Measurements from ENCODE around the gene DOCK2.

The DOCK2 gene

DNA sequence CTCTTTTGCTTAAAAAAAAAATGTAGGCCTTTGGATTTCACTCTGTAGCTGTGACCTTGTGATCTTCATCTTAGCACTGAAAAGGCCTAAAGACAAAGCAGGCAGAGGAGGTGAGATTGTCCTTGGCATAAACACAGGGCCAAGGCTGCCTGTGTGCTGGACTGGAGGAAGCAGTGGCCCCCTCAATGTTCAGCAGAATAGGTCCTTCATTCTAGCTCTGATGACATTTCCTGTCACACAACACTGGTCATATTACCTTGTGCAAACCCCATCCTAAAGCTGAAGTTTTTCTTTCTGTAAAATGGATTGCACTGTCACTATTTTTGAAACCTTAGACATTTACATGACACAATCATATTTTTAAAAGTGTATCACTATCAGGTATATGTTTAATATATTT, 195.8 kb downstream of the DOCK2 start:
- DNase-seq: peak in 1 of 2 experiments; percentile 7

DNA sequence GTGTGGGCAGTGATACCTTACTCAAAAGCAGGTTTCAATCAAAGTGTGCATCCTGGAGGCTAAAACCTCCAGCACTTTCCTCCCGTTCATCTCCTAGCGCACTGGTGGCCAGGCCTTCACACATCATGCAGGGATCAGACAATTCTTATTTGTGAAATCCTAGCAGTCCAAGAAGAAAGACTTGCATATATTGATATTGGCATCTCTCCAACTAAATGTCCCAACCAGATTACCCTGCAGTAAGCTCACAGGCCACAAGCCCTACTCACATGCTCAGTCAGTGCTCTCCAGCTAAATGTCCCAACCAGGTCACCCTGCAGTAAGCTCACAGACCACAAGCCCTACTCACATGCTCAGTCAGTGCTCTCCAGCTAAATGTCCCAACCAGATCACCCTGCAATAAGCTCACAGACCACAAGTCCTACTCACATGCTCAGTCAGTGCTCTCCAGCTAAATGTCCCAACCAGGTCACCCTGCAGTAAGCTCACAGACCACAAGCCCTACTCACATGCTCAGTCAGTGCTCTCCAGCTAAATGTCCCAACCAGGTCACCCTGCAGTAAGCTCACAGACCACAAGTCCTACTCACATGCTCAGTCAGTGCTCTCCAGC, 196.7 kb downstream of the DOCK2 start:
- peak; percentile 35 to 38 for DNase-seq

DNA sequence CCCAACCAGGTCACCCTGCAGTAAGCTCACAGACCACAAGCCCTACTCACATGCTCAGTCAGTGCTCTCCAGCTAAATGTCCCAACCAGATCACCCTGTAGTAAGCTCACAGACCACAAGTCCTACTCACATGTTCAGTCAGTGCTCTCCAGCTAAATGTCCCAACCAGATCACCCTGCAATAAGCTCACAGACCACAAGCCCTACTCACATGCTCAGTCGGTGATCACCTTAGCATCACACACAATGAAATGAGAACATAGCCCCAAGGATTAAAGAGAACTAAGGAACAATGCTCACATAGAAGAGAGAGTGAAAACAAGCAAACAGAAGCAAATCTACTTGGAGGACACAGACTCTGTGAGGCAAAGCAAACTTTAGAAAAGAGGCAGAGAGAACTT, 197.5 kb downstream of the DOCK2 start:
- DNase-seq: peak in 1 of 2 experiments; percentile 19

DNA sequence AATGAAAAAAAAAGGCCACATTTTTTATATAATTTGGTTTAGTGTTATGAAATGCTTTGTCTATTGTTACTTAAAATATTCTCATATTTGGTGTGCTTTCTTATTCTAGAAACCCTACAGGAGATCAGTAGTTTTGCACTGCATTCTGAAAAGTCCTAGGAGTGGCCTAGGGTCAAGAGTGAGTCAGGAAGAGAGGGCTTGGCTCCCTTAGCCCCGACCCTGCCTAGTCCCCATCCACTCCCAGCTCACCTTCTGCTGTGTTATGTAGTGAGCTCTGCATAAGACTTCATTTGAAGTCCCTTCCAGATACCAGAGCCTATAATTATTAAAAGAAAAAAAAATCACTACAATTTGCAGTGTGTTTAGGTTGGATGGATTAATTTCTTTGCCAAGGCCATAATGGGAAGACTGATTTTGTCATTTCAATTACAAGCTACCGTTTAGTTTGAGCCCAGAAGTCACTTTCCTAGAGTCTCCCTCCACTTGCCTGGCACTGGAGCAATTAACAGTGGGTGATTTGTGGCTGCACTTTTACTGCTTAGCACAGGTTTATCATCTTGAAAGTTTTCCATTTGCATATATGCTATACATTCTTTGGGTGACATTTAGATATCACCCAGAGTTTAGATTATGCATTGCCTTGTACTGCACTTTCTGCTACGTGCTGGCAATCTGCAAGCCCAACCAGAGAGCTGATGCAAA, 199.9 kb downstream of the DOCK2 start:
- no peak for DNase-seq

DNA sequence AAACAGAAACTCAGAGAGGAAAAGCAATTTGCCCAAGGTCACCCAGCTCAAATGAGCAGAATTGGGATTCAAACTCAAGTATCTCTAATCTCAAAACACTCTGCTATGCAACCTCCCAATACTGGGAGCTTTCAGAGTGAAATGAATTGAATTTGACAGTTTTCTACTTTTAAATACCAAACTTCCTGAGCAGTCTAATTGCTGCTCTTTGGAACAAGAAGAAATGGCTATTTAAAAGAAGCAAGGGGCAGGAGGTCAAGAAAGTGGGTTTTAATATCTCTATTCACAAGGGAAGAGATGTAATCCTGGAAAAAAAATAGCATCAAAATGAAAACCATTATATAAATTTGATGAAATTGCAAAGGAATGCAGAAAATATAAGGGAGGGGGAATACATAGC, 200.6 kb downstream of the DOCK2 start:
- DNase-seq: no peak

- DNase-seq: no peak
These were observed 201.6 kb downstream of the DOCK2 start for GRCh38 chr5:169838688-169839087.

DNA sequence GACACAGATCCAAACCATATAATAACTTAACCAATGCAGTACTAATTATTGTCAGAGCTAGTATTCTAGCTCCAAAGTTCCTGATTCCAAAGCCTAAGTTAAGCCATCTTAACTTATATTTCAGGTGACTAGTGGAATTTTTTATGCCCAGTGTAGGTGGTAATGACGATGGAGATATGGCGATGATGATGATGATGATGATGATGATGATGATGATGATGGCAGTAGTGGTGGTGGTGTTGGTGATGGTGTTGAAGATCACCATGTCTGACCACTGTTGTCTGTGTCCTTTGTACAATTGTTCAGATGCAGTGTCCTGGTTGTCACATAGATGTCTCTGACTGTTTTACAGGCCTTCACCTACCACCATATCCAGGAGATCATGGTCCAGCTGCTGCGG, 203.3 kb downstream of the DOCK2 start:
- no peak for DNase-seq

- DNase-seq: no peak
These were observed 205.6 kb downstream of the DOCK2 start for GRCh38 chr5:169842699-169843098.

DNA sequence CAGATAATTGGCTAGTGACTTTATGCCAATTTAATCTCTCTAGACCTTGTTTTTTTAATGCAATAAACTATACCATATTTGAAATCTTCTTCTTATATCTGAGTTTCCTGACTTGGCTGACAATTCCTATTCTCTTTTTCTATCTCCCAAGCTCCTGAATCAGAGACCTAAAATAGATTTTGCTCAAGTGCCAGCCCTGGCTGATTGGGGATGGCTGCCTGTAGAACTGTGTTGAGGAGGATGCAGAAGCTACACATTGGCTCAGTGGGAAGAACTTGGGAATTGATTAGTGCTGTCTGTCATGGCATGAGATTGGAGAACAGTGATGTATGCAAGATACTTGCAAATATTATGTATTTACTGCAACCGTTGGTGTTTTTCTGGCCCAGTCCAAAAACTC, 210.4 kb downstream of the DOCK2 start:
- DNase-seq: no peak

- no peak for DNase-seq
These were observed 211.2 kb downstream of the DOCK2 start for GRCh38 chr5:169848271-169848670.

- DNase-seq: no peak
These were observed 211.7 kb downstream of the DOCK2 start for GRCh38 chr5:169848792-169849191.

GRCh38 chr5:169850409-169850808, 213.3 kb downstream of the DOCK2 start:
- DNase-seq: no peak

DNA sequence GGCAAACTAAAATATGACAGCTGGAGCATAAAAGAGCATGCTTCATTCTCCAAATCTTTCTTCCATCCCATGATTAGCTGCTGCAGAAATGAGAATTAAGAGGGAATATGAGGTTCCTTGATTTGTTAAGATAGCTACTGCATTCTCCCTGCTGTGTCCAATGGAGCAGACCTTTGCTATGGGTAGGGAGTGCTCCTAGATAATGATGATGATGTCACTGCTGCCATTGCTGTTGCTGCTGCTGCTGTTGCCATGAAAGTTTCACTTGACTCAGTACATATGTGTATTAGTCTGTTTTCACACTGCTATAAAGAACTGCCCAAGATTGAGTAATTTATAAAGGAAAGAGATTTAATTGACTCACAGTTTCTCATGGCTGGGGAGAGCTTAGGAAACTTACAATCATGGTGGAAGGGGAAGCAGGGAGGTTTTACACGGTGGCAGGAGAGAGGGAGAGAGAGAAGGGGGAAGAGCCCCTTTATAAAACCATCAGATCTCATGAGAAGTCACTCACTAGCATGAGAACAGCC, 214.3 kb downstream of the DOCK2 start:
- DNase-seq: no peak

DNA sequence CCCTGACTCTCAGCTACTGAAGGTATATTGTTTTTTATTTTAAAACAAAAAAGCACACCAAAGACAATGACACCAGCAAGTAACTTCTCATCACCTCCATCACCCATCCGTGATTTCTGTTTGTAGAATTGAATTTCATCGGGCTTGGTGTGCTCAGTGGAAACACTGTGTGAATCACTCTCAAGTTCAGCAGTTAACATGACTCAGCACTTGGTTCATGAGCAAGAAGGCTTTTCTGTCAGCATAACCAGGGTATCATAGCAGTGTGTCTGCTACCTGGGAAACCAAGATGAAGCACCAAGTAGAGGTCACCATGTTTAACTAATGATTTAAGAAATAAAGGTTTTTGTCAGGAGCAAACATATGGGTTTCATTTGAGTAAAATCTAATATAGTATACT, 219.5 kb downstream of the DOCK2 start:
- DNase-seq: no peak

- DNase-seq: no peak
These were observed 223.5 kb downstream of the DOCK2 start for GRCh38 chr5:169860585-169860984.

GRCh38 chr5:169861433-169861832, 224.4 kb downstream of the DOCK2 start:
- no peak for DNase-seq

DNA sequence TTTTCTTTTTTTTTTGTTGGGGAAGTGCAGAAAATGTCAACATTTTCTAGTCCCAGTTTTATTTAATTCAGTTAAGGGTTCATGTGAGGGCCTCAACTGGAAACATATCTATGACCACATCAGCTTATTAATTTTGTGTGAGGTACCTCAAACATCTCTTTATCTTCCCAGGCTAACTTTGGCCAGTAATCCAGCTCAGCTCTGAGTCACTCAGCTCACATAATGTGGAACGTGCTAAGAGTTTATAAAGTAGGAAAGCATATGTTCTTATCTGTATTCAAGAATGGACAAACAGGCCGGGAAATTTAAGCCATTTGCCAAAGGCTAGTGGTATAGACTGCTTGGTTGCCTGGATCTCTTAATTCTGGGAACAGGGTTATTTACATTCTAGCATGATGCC, 224.9 kb downstream of the DOCK2 start:
- DNase-seq: no peak

DNA sequence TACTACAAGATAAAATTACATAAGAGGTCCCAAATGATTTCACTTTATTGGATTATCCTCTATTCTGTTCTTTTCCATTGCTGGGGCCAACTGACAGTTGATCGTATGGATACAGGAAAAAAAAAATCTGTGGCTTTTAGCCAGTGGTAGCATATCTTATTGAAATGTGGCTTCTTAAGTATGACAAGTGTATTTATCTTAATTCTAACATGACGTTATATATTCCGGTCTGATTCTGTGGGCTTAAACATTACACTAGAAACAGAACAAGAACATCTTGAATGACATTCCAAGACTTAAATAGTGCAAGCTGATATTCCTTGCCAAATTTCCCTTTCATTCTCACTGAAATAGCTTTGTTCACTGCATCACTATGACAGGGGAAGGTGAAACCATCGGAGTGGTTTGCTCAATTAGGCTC, 225.3 kb downstream of the DOCK2 start:
- DNase-seq: no peak

DNA sequence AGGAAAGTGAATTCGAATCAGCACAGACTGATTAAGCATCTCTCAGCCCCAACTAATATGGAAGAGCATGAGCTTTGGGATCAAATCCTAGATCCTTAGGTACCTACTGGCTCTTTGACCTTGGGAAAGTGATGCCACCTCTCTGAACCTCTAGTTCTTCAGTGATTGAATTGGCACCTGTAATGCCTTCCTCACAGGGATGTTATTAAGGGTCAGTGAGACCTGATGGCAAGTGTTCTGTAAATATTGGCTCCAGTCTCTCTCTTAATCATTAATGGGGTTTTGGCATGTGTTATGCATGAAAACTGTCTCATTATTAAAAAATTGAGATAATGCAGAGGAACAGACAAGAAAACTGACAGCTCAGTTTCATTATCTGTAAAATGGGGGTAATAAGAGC, 227.4 kb downstream of the DOCK2 start:
- DNase-seq: no peak

DNA sequence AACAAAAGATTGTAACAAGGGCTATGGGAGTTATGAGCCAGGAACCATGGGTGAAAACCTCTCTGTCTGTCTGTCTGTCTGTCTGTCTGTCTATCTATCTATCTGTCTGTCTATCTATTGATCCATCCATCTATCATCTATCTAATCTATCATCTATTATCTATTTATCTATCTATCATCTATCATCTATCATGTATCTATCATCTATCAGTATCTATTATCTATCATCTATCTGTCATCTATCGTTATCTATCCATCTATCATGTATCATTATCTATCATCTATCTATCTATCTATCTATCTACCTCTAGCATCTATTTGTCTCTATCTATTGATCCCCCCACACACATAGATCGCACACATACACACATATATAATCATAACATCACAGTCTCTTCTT, 230.3 kb downstream of the DOCK2 start:
- no peak for DNase-seq

DNA sequence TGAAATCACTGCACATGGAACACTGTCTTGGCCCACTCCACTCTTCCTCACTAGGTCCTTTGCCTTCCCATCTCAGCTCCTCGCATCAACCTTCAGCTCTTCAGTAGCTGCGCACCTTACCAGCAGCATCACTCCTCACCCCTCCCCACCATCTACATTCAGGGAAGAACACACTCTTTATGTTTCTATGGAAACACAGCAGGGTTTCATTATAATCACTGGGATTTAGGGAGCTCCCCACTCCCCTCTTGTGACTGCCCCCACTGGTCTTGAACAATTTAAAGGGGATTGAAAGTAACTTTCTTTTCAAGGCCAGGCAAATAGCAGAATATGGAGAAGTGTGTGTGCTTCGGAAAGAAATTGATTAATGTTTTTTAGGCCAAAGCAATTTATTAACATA, 232.0 kb downstream of the DOCK2 start:
- no peak for DNase-seq

DNA sequence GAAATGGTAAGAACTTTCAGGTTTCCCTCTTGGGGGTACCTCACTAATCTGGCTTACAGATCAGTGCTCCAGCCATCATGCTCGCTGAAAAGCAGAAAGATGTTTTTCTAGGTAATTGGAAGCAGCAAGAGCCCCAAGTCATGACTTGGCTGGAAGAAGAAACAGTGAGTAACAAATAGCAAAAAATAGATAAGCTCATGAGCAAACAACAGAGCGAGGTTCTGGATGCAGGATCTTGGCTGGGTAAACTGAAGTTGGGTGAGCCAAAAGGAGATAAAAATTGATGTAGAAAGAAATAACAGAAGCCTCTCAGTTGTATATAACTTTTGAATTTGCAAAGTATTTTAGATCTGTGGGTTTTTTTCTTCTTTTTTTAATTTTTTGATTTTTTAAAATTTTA, 233.1 kb downstream of the DOCK2 start:
- DNase-seq: no peak

DNA sequence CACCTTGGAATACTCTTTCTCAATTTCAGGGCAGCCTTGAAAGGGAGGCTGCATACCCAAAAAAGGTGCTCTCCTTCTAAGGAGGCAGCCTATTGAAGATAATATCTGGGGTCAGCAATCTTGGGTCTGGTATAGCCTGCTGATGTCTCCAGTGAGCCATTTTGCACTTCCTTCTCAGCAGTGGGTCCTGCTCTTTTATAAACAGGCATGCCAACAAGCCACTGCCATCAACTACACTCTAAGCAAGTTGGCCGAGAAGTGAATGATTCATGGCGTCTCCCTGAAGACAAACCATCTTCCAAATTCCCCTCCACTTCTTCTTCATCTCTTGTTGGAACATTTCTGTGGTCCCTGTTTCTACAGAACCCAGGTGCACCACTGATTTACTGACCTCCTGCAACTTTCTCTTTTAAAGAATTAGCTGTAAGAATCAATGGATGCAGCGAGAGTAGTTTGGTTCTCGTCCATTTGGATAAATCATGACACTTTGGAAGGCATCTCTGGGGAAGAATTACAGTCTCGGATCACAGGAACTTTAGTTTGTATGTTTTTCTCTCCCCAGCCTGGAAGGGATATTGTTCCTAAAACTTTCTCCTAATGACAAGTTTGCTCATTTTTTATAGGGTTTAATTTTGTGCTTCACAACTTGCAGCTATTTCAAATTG, 234.9 kb downstream of the DOCK2 start:
- DNase-seq: no peak

DNA sequence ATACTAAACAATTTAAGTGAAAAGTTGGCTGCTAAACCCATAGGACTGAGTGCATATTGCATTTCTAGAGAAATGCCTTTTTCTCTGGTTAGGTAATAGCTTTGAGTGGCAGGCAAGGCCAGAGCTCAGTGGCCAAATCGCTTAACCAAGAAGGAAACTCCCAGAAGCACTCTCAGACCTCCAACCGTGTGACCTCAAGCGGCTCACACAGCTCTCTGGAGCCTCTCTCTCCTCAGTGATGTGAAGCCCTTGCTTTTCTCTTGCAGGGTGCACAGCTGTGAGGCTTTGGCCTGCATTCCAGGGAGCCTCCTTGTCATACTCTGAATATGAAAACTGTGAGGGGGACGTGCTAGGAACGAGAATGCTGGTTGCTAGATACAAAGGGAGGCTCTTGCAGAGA, 236.6 kb downstream of the DOCK2 start:
- peak; percentile 80 to 83 for DNase-seq
